Activated naive CD4-positive, alpha-beta T cell (primary cell): Measurements from ENCODE around the gene ZNRD2.

Experiments used
- DNase-seq, 4 experiments: peaks; one replicate each; lab custom pipeline; 2025; lab: John Stamatoyannopoulos, UW

Gene ZNRD2

GRCh38 chr11:65588199-65589054 is 18.1 kb downstream of the ZNRD2 start:
- DNase-seq, result peak; percentile 24 to 61 (median 38)

GRCh38 chr11:65589444-65590239 is 19.4 kb downstream of the ZNRD2 start:
- DNase-seq, result no peak

GRCh38 chr11:65590240-65590738 is 20.0 kb downstream of the ZNRD2 start:
- no peak for DNase-seq

- no peak for DNase-seq
Measured at GRCh38 chr11:65591939-65592857, 21.9 kb downstream of the ZNRD2 start.

GRCh38 chr11:65592858-65593517 is 22.7 kb downstream of the ZNRD2 start:
- DNase-seq, result no peak

GRCh38 chr11:65593518-65594414 is 23.5 kb downstream of the ZNRD2 start:
- DNase-seq, result peak in 1 of 4 experiments; percentile 50

GRCh38 chr11:65595131-65595530 is 24.9 kb downstream of the ZNRD2 start:
- no peak for DNase-seq

- DNase-seq, result no peak
Measured at GRCh38 chr11:65595543-65596281, 25.4 kb downstream of the ZNRD2 start, which contains the start of gene KCNK7. TSS of gene KCNK7 (minus strand) at chr11:65595800. CDS start at chr11:65595772, 28 bp downstream.

- no peak for DNase-seq
Measured at GRCh38 chr11:65596520-65596919, 26.2 kb downstream of the ZNRD2 start.

GRCh38 chr11:65598258-65598699 is 28.0 kb downstream of the ZNRD2 start:
- no peak for DNase-seq

GRCh38 chr11:65599216-65599954 is 29.1 kb downstream of the ZNRD2 start:
- no peak for DNase-seq

GRCh38 chr11:65599955-65600246 is 29.6 kb downstream of the ZNRD2 start:
- no peak for DNase-seq

GRCh38 chr11:65604258-65604657 is 34.0 kb downstream of the ZNRD2 start:
- DNase-seq, result no peak

- DNase-seq, result no peak
Measured at GRCh38 chr11:65606876-65607613, 36.8 kb downstream of the ZNRD2 start.

- DNase-seq, result no peak
Measured at GRCh38 chr11:65607614-65608426, 37.5 kb downstream of the ZNRD2 start.

GRCh38 chr11:65609229-65609628 is 39.0 kb downstream of the ZNRD2 start:
- DNase-seq, result no peak

- DNase-seq, result no peak
Measured at GRCh38 chr11:65609665-65610064, 39.4 kb downstream of the ZNRD2 start.
